Parathyroid adenoma (tissue), 2 donors: ENCODE data around the gene MAPKAPK5.

Experiments used
- H2AFZ ChIP-seq: fragments of 300-600 bp; sonication (generic); one replicate; pipeline ENCODE4 v1.7.0; 2017; ENCODE audit warnings: antibody characterized with exemption, mild to moderate bottlenecking
- H3K27ac ChIP-seq: fragments of 300-600 bp; sonication (generic); one replicate; pipeline ENCODE4 v1.7.0; 2017
- H3K27me3 ChIP-seq: fragments of 300-600 bp; sonication (generic); one replicate; pipeline ENCODE4 v1.7.0; 2017; ENCODE audit warnings: low read length; ENCODE audit not compliant: control insufficient read depth, insufficient read depth
- H3K36me3 ChIP-seq: fragments of 300-600 bp; sonication (generic); one replicate; pipeline ENCODE4 v1.7.0; 2017; ENCODE audit warnings: low read length; ENCODE audit not compliant: control insufficient read depth, insufficient read depth
- H3K4me1 ChIP-seq: fragments of 300-600 bp; sonication (generic); one replicate; pipeline ENCODE4 v1.7.0; 2017; ENCODE audit warnings: control low read depth
- H3K4me2 ChIP-seq: fragments of 300-600 bp; sonication (generic); one replicate; pipeline ENCODE4 v1.7.0; 2017; ENCODE audit warnings: low read length
- H3K4me3 ChIP-seq: fragments of 300-600 bp; sonication (generic); one replicate; pipeline ENCODE4 v1.7.0; 2017; ENCODE audit warnings: low read depth, low read length
- H3K79me2 ChIP-seq: fragments of 300-600 bp; sonication (generic); one replicate; pipeline ENCODE4 v1.7.0; 2017; ENCODE audit warnings: control low read depth
- H3K9ac ChIP-seq: fragments of 300-600 bp; sonication (generic); one replicate; pipeline ENCODE4 v1.7.0; 2017; ENCODE audit warnings: mild to moderate bottlenecking
- H3K9me3 ChIP-seq: fragments of 300-600 bp; sonication (generic); one replicate; pipeline ENCODE4 v1.7.0; 2017; ENCODE audit warnings: low read length; ENCODE audit not compliant: control insufficient read depth
- TF ChIP-seq, protein P1 (sequence below): fragments of 300-600 bp; sonication (generic); IDR thresholded peaks from one replicate; pipeline ENCODE4 v1.7.0; 2017; ENCODE audit warnings: antibody characterized with exemption, mild to moderate bottlenecking
- donor health status: primary hyperparathyroidism.

Gene MAPKAPK5

DNA sequence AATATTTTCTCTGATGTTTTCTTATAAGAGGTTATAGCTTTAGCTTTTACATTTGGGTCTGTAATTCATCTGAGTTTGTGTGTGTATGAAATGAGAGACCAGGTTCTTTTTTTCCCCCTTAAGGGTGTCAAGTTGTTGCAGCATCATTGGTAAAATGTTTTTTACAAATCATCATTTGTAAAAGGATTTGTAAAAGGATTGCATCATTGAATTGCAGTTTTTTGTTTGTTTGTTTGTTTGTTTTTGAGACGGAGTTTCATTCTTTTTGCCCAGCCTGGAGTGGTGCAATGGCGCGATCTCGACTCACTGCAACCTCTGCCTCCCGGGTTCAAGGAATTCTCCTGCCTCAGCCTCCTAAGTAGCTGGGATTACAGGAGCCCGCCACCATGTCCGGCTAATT is 31.1 kb downstream of the MAPKAPK5 start:
- H3K9ac ChIP-seq = no peak overlapping the region
- no peaks in the 10 kb centered on the region for H3K36me3 ChIP-seq
- no peak overlapping the region for H3K4me2 ChIP-seq
- TF ChIP-seq, protein P1, sequence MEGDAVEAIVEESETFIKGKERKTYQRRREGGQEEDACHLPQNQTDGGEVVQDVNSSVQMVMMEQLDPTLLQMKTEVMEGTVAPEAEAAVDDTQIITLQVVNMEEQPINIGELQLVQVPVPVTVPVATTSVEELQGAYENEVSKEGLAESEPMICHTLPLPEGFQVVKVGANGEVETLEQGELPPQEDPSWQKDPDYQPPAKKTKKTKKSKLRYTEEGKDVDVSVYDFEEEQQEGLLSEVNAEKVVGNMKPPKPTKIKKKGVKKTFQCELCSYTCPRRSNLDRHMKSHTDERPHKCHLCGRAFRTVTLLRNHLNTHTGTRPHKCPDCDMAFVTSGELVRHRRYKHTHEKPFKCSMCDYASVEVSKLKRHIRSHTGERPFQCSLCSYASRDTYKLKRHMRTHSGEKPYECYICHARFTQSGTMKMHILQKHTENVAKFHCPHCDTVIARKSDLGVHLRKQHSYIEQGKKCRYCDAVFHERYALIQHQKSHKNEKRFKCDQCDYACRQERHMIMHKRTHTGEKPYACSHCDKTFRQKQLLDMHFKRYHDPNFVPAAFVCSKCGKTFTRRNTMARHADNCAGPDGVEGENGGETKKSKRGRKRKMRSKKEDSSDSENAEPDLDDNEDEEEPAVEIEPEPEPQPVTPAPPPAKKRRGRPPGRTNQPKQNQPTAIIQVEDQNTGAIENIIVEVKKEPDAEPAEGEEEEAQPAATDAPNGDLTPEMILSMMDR = no peak
- H3K27ac ChIP-seq = no peak overlapping the region
- no peaks in the 10 kb centered on the region for H3K4me1 ChIP-seq
- H3K79me2 ChIP-seq = no peaks in the 10 kb centered on the region
- no peaks in the 10 kb centered on the region for H3K9me3 ChIP-seq
- H3K4me3 ChIP-seq = no peak overlapping the region
- H3K27me3 ChIP-seq = no peaks in the 10 kb centered on the region
- H2AFZ ChIP-seq = no peak overlapping the region

DNA sequence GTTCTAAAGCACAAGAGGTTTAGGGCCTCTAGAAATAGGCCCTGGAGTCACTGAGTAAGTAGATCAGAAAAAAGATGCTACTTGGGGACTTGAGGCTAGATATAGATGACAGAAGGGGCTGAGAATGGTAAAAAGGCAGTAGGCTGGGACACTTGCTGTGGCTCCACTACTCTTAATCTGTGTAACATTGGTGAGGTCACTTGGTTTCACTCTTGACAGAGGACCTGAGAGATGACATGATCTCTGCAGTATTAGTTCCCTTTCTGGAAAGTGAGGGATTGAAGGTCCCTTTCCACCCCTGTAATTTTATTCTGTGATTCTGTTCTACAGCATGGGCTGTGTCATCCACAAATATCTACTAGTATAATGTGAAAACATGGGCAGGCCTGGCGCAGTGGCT is 39.7 kb downstream of the MAPKAPK5 start:
- no peak overlapping the region for H3K27ac ChIP-seq
- no peaks in the 10 kb centered on the region for H3K9me3 ChIP-seq
- H3K27me3 ChIP-seq = no peaks in the 10 kb centered on the region
- no peak overlapping the region for H3K9ac ChIP-seq
- no peak overlapping the region for H3K4me3 ChIP-seq
- H3K79me2 ChIP-seq = no peaks in the 10 kb centered on the region
- H2AFZ ChIP-seq = no peak overlapping the region
- no peaks in the 10 kb centered on the region for H3K36me3 ChIP-seq
- H3K4me1 ChIP-seq = no peaks in the 10 kb centered on the region
- TF ChIP-seq, protein P1 = no peak
- H3K4me2 ChIP-seq = no peak overlapping the region

DNA sequence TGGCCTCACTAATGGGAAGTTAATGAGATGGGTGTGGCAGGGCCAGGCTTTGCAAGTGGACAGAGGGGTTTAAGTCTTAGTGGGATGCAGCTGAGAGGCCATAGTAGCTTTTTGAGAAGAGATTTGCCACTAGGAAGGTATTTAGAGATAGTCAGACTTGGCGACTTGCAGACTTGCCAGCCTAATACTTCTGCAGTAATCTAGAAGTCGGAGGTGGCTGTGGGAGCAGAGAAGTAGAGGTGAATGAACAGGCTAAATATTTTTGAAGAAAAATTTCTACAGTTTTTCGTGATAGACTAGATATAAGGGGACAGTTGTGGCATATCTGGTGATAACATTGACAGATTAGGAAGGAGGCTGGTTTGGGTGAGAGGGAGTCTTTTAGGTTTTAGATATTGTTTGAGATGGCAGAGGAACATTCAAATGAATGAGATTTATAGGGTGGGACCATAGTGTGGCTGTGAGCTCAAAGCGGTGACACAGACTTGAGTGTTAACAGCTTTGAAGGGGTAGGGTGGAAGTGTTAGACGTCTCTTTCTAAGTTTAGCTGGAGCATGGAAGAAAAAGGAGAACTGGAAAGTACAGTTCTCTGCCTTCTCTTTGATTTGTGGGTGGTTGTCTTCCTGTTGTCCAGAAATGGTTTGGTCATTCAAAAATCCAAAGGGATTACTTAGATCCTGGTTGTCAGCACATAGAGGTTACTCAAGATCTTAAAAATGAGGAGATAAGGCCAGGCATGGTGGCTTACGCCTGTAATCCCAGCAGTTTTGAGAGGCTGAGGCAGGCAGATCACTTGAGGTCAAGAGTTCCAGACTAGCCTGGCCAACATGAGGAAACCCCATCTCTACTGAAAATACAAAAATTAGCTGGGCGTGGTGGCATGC is 44.9 kb downstream of the MAPKAPK5 start:
- H3K36me3 ChIP-seq = no peaks in the 10 kb centered on the region
- H3K27ac ChIP-seq = no peak overlapping the region
- H3K79me2 ChIP-seq = no peaks in the 10 kb centered on the region
- no peak overlapping the region for H3K4me2 ChIP-seq
- H3K4me1 ChIP-seq = no peaks in the 10 kb centered on the region
- no peaks in the 10 kb centered on the region for H3K9me3 ChIP-seq
- no peaks in the 10 kb centered on the region for H3K27me3 ChIP-seq
- no peak overlapping the region for H3K9ac ChIP-seq
- H3K4me3 ChIP-seq = no peak overlapping the region
- TF ChIP-seq, protein P1 = no peak
- no peak overlapping the region for H2AFZ ChIP-seq

DNA sequence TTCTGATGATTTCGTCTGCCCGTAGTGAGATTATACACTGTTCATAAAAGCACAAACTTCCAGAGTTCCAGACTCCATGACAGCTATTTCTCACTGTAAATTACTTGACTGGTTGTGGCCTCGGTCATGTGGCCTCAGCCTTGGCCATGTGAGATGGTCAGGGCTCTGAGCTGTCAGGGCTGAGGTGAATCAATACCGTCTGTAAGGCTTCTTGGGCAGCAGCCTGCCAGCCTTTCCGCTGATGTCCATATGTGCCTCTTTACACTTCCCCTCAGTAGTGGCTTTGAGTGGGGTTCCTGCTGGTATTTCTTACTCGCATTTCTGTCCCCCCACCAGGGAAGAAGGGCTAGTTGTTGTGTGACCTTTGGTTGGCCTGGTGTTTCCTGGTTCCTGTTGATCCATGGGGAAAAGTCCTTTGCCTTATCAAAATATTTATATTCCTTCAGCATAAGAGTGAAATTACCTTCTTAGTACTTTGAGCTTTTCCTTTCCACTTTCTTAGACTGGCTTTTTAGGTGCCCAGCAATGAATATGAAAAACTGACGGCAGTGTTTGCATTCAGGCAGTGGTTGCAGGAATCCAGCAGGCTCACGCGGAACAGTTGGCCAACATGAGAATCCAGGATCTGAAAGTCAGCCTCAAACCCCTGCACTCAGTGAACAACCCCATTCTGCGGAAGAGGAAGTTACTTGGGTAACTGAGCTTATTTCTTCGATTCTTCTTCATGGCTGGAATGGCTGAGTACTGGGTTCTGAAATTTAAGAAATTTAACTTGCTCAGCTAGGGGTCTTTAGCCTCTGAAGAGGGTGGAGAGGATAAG is 46.1 kb downstream of the MAPKAPK5 start:
- no peaks in the 10 kb centered on the region for H3K79me2 ChIP-seq
- no peak overlapping the region for H3K4me2 ChIP-seq
- no peak overlapping the region for H2AFZ ChIP-seq
- H3K4me1 ChIP-seq = no peaks in the 10 kb centered on the region
- H3K27me3 ChIP-seq = no peaks in the 10 kb centered on the region
- no peak overlapping the region for H3K9ac ChIP-seq
- H3K9me3 ChIP-seq = no peaks in the 10 kb centered on the region
- H3K36me3 ChIP-seq = no peaks in the 10 kb centered on the region
- TF ChIP-seq, protein P1 = no peak
- H3K27ac ChIP-seq = no peak overlapping the region
- no peak overlapping the region for H3K4me3 ChIP-seq
